Activated CD4-positive, alpha-beta T cell treated with anti-CD3 and anti-CD28 coated beads, Interleukin-10, Interleukin-2, amounts not matched to agents 100 ng/mL and 50 ng/mL, durations not matched to agents 16 hours and 8 hours (primary cell): ENCODE results near the gene C2orf76.
"Not testable (repeated sequence)": the region's sequence is repeated elsewhere in the genome, so short reads cannot be mapped to it uniquely, and the experiment has no call there.

Source experiments
- DNase-seq: peaks from one replicate; pipeline ENCODE4 v3.0.0-alpha.2; 2020

Gene C2orf76

DNA sequence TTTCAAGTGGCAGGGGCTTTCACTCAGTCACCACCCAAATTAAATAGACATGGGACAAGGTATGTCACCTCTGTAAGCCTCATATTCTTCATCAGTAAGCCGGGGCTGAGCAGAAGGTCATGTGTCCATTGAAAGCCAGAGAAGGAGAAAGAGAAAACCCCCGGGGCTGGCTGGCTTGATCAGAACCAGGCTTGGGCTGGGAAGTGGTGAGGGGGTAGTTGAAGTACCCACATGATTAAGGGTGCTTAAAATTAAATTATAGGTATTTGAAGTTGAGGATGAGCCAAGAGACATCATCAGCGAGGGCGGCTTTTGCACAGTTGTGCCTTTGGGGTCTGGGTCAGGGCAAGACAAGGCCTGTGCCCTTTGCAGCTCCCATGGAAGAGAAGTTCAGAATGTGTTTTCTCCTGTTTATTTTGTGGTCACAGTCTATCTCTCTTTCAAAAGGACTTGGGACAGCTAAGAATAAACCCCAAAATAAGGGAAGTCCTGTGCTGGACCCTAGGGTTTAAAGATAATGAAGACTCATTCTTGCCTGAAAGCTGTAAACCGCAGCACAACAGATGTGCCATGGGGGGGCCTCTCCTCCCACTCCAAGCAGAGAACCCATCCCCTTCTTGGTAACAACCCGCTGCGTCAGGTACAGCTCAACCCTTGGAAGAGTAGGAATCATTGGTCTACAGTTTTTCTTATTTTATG is 10.8 kb upstream of the C2orf76 start:
- DNase-seq: no peak

DNA sequence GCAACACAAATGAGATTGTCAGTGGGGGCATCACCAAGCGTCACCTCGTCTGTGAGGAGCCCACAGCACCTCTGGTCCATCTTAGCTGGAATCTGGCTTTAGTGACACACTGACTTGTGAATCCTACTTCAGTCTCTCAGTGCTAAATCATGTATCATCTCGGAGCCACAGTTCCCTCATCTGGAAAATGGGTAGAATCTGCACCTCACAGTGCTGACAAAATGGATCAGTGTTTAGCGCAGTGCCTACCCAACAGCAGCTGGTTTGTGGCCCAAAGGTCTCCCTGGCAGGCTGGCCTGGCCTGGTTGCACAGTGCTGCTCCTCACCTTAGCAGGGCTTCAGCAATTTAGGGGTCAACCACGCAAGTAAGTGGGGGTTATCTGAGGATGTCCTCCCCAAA is 10.2 kb upstream of the C2orf76 start:
- no peak for DNase-seq

- DNase-seq: not testable (repeated sequence)
These were observed 9.8 kb upstream of the C2orf76 start for GRCh38 chr2:119376406-119376805.

GRCh38 chr2:119373907-119374745 is 7.5 kb upstream of the C2orf76 start:
- not testable (repeated sequence) for DNase-seq

DNA sequence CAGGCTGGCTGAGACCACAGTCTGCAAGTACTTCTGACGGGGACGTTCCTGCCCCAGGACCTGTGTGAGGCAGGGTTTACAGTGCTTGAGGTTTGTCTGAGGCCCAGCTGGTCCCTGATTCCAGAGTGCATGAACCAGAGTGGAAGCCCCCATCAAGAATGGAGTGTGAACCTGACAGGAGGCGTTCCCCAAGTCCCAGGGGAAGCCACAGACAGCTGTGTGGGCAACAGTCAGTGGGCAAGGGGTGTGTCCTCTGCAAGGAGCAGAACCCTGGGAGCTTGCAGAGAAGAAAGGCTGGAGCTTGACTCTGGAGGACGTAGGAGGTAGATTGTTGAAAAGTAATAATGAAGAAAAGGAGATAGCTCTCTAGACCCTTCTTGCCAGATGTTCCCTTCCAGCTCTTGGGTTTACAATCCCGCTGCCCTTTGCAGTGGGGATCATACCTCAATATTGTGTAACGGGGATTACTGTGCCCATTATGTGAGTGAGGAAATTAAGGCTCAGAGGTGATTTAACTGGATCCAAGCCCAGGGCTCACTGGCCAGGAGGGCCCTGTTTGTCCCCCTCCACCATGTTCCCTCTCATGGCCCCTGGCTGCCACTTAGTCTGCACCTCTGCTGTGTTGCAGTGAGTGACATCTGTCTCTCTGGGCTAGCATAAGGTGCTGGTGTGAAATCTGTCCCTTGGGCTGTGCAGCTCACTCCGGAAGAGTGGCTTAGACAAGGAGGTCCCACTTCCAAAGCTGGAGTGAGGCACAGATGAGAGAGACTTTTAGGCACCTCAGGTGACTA is 6.3 kb upstream of the C2orf76 start:
- DNase-seq: no peak

DNA sequence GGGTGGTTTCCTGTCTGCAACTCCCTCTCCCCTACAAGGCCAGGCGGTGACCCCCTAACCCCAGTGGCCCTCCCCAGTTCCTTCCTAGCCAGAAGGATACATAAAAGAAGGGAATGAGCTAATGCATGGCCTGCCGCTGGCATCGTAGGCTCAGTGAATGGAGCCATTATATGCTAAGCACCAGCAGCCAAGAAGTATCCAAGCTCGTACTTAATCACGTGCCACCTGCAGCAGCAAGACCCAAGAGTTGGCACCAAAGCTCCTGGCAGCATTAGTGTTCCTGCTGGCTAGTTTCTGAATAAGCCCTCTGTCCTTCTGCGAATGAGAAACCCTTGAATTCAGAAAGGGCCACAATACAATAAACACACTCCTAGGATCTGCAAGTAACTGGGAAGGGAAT is 4.5 kb upstream of the C2orf76 start:
- DNase-seq: no peak

GRCh38 chr2:119369845-119370244 is 3.2 kb upstream of the C2orf76 start:
- no peak for DNase-seq

DNA sequence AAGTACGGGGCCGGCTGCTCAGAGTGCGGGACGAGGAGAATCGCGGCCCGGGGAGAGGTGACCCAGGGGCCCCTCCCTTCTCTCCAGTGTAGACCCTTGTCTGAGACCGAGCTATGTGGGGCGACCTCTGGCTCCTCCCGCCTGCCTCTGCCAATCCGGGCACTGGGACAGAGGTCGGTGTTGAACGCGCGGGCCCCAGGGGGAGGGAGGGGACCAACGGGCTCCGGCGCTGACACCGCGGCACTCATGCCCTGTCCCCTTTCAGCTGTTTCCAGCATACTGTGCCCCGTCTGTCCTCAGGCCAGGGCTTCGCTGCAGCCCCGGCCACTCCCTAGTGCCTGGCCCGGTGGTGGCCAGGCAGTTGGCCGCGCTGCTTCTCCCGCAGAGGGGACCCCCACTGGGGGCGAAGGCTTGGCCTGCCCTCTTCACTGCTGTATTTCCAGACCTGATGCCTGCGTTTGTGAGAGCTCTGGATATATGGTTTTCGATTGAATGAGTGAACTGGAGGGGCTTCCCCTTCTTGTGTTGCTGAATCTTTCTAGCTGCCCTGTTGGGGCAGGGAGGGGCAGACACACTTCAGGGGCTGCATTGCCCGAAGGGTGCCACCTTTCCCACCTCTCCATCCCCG is 952 bp upstream of the C2orf76 start:
- peak; percentile 67 for DNase-seq

GRCh38 chr2:119366161-119366648 is 429 bp downstream of the C2orf76 start:
- DNase-seq: peak; percentile 16

GRCh38 chr2:119365436-119365835 is 1.2 kb downstream of the C2orf76 start:
- no peak for DNase-seq

DNA sequence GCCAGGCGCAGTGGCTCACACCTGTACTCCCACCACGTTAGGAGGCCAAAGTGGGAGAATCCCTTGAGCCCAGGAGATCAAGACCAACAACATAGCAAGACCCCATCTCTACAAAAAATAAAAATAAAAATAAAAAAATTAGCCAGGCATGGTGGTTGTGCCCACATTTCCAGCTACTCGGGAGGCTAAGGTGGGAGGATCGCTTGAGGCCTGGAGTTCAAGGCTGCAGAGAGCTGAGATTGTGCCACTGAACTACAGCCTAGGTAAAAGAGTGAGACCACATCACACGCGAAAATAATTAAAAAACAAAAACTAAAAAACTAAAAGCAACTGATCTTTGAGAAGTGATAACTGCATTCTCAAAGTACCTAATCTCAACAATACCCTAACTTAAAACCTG is 1.8 kb downstream of the C2orf76 start:
- no peak for DNase-seq

- no peak for DNase-seq
These were observed 6.1 kb downstream of the C2orf76 start for GRCh38 chr2:119360423-119360966.

GRCh38 chr2:119359774-119360173 is 6.9 kb downstream of the C2orf76 start:
- no peak for DNase-seq

- no peak for DNase-seq
These were observed 11.8 kb downstream of the C2orf76 start for GRCh38 chr2:119354860-119355259.

- no peak for DNase-seq
These were observed 14.3 kb downstream of the C2orf76 start for GRCh38 chr2:119352357-119352756.

- DNase-seq: no peak
These were observed 16.2 kb downstream of the C2orf76 start for GRCh38 chr2:119350311-119350998.

DNA sequence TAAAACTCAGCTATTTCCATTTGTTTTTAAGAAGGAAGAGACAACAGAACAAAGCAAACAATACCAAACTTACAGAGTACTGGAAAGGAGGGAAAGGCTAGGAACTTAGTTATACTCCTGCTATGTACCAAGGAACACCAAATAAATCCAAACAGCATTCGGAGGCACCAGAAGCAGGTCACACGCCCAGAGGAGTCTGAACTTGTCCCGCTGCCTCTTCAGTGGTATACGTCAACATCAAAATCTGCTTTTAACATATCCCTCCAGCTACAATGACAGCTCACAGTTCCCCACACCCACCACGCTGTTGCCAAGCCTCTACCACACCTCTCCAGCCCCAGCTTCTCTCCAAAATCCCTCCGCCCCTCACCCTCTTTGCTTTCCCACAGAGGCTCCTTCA is 17.3 kb downstream of the C2orf76 start:
- DNase-seq: no peak

GRCh38 chr2:119341684-119342083 is 24.9 kb downstream of the C2orf76 start:
- no peak for DNase-seq

DNA sequence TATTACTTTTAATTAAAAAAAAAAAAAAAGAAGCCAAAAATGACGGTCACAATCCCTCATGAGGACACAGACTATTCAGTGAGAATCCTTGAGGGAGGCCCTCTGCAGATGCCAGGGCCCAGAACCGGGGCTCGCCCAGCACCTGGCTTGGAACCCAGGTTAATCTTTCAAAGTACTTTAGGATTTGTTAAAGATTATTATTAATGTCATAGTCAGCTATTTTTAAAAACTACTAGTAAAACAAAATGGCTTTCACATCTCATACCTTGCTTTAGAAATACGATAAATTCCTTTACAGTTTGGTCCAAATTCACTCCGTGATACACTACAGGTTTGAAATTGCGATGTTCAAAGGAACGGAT is 27.1 kb downstream of the C2orf76 start:
- DNase-seq: no peak

DNA sequence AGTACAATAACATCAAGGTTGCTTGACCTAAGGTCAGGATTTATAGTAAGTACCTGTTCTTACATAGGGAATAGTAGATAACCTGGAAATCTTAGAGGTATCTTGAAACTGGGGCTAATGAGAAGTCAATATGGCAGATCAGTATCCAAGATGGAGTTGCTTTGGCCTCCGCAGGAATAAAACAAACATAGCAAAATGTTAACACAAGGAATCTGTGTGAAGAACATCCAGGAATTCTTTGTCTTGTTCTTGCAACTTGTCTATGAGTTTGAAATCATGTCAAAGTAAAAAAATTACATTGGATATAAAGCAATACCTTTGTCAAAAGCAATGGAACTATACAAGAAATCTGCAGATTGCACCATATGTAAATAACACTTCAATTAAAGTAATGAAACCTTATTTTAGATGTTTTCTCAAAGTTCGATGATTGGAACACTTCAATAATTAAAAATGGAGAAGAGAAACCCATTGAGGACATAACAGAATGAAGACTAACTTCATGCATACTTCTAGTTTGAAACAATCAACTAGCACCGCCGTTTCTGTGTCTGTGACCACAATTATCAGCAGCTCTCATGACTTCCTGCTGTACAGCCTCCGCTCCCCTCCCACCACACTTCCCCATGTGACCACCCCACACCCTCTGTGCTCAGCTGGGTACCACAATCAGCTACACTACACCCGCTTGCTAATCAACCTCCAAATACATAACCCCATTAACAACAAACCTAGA is 27.6 kb downstream of the C2orf76 start:
- peak; percentile 14 for DNase-seq

GRCh38 chr2:119338272-119338671 is 28.4 kb downstream of the C2orf76 start:
- DNase-seq: no peak
